AG09319 (cell line): Measurements from ENCODE around the gene WNT2B.

Source experiments
- DNase-seq: peaks from one replicate; pipeline ENCODE4 v3.0.0-alpha.2; 2010; ENCODE audit warnings: low read depth; ENCODE audit errors: extremely low read depth
- CTCF ChIP-seq: IDR thresholded peaks from 2 replicates; pipeline ENCODE4 v1.5.1; 2011; ENCODE audit warnings: low read depth, mild to moderate bottlenecking, inconsistent platforms, low read length, moderate library complexity

Gene WNT2B

GRCh38 chr1:112529301-112529700 is 20.5 kb downstream of the WNT2B start:
- DNase-seq: no peak
- TF ChIP-seq CTCF: no peak

GRCh38 chr1:112530832-112531231 is 22.1 kb downstream of the WNT2B start:
- no peak for DNase-seq
- no peak for TF ChIP-seq CTCF

GRCh38 chr1:112532064-112532463 is 23.3 kb downstream of the WNT2B start:
- no peak for TF ChIP-seq CTCF

GRCh38 chr1:112533029-112533428 is 24.3 kb downstream of the WNT2B start:
- no peak for DNase-seq
- TF ChIP-seq CTCF: no peak

More at GRCh38 chr1:112532064-112532463, 23.3 kb downstream of the WNT2B start:
- no peak for DNase-seq

GRCh38 chr1:112536561-112536960 is 27.8 kb downstream of the WNT2B start:
- no peak for TF ChIP-seq CTCF
- DNase-seq: no peak

GRCh38 chr1:112537456-112537855 is 28.7 kb downstream of the WNT2B start:
- DNase-seq: no peak
- no peak for TF ChIP-seq CTCF

- no peak for TF ChIP-seq CTCF
- no peak for DNase-seq
Observed at GRCh38 chr1:112538883-112539282, 30.1 kb downstream of the WNT2B start.
